ENCODE results near the gene SCRN1. TPM values are rescaled to one million over a fixed set of nuclear protein-coding genes. Genes with fewer than 3 reads are reported as not detected.

The SCRN1 gene
- total and polyA plus RNA-seq, 2 of the 4 experiments (the other 2 are of a cell fraction): 57.1 to 124 TPM

- TF ChIP-seq ELK1 (IDR thresholded peaks at IDR 0.05; ENCODE audit: borderline replicate concordance, low read depth, low read length): no peak
These were observed 48.8 kb upstream of the SCRN1 start (continued) for GRCh38 chr7:30038196-30038980.

GRCh38 chr7:30036220-30036619 is 46.6 kb upstream of the SCRN1 start:
- ATAC-seq (ENCODE audit: low read depth) (no peak), DNase-seq (no peak)
- Histone ChIP-seq H3K9me3 (ENCODE audit: control insufficient read depth, insufficient read depth, low read length) (no peaks in the 10 kb centered on the region), H3K18ac (ENCODE audit: low read depth, low read length) (no peak overlapping the region), H3K27me3 (ENCODE audit: control insufficient read depth, insufficient read depth, low read length) (no peaks in the 10 kb centered on the region), H3K36me3 (ENCODE audit: control insufficient read depth, insufficient read depth, low read length) (no peaks in the 10 kb centered on the region), H3K27ac (ENCODE audit: insufficient read depth, low read length) (no peak overlapping the region), H2AK9ac (replicated peaks; ENCODE audit: low read depth, low read length, poor library complexity) (no peak overlapping the region), H3K9me1 (ENCODE audit: insufficient read depth, low read length) (peaks cover 3% of the 10 kb centered on the region; the same call in 1 of the 2 replicates), H3K4me1 (ENCODE audit: control insufficient read depth, insufficient read depth, low read length) (peaks cover 8% of the 10 kb centered on the region; the same call in 1 of the 2 replicates), H2BK120ac (ENCODE audit: low read depth, low read length) (no peak overlapping the region), H3K56ac (ENCODE audit: extremely low read depth, insufficient read depth, low read length) (no peak overlapping the region), H3K23ac (ENCODE audit: low read depth, low read length) (no peak overlapping the region), H3K9ac (ENCODE audit: low read depth, low read length) (no peak overlapping the region), H2BK5ac (ENCODE audit: low read depth, low read length, poor library complexity, severe bottlenecking) (no peak overlapping the region), H4K5ac (ENCODE audit: low read depth, low read length) (no peak overlapping the region), H4K8ac (ENCODE audit: low read depth in 2 of 2, low read length in 2 of 2) (no peak overlapping the region), H4K91ac (ENCODE audit: insufficient read depth, low read depth, low read length) (no peak overlapping the region), H2BK20ac (ENCODE audit: low read depth, low read length) (no peak overlapping the region), H3K4me2 (ENCODE audit: low read depth, low read length) (no peak overlapping the region), H4K20me1 (ENCODE audit: insufficient read depth, low read length) (peaks cover 18% of the 10 kb centered on the region; the same call in 1 of the 2 replicates), H3K14ac (replicated peaks; ENCODE audit: low read depth, low read length) (no peak overlapping the region), H3K4me3 (ENCODE audit: insufficient read depth, low read depth, low read length) (no peak overlapping the region), H2BK15ac (ENCODE audit: low read depth, low read length) (no peak overlapping the region), H2AFZ (replicated peaks; ENCODE audit: low read length, poor library complexity) (no peak overlapping the region), H3K4ac (ENCODE audit: low read depth, low read length) (no peak overlapping the region), H3K79me1 (ENCODE audit: low read depth in 1 of 2, low read length in 2 of 2) (peaks cover 6 to 52% of the 10 kb centered on the region in 2 experiments; a peak in 3 of 4 replicates), H2AK5ac (ENCODE audit: low read depth, low read length) (no peak overlapping the region)
- in situ Hi-C loops (cut with MboI; ENCODE audit: low sequenced_read_pairs): no loop called here
- 67% methylated on average over 1 of the region's 2 CpGs; no CpG with 5 or more reads in 1 of the 2 experiments for WGBS, 2 experiments (ENCODE audit: extremely low coverage in 2 of 2, insufficient read length in 1 of 2)
- dilution Hi-C loops (cut with HindIII; ENCODE audit: low sequenced_read_pairs, unreplicated experiment): no loop called here
- no TSS peak for BruUV-seq (replicated peaks)
- intact Hi-C loops (cut with micrococcal nuclease): no loop called here
- ChIA-PET POLR2A (ENCODE audit: unreplicated experiment) (interaction anchor here (0.6 kb wide), 1 partner anchor 221 kb away, joined by 3 read pairs; no protein-coding TSS in a partner anchor), CTCF (no interaction called here)
- TF ChIP-seq CEBPB (IDR thresholded peaks at IDR 0.05; ENCODE audit: low read depth, low read length) (no peak), RCOR1 (IDR thresholded peaks at IDR 0.05; ENCODE audit: insufficient replicate concordance, low read length) (no peak), NFE2L2 (IDR thresholded peaks at IDR 0.05; ENCODE audit: low read depth, low read length) (no peak), CHD1 (IDR thresholded peaks at IDR 0.05; ENCODE audit: low read depth, low read length) (no peak), MAZ (IDR thresholded peaks at IDR 0.05; ENCODE audit: borderline replicate concordance, low read depth, low read length) (no peak), MAFK (IDR thresholded peaks at IDR 0.05; ENCODE audit: low read depth, low read length) (no peak), FOS (IDR thresholded peaks at IDR 0.05; ENCODE audit: low read depth, low read length) (no peak), CTCF (conservative IDR thresholded peaks at IDR 0.05; ENCODE audit: low read depth, low read length) (no peak), BHLHE40 (IDR thresholded peaks at IDR 0.05; ENCODE audit: low read depth, low read length) (no peak), POLR2A (IDR thresholded peaks at IDR 0.05; ENCODE audit: low read depth, low read length) (no peak), MXI1 (IDR thresholded peaks at IDR 0.05; ENCODE audit: borderline replicate concordance, low read depth, low read length) (no peak), SMC3 (IDR thresholded peaks at IDR 0.05; ENCODE audit: low read depth, low read length) (no peak), RFX5 (IDR thresholded peaks at IDR 0.05; ENCODE audit: low read depth, low read length) (no peak), RAD21 (IDR thresholded peaks at IDR 0.05; ENCODE audit: low read length) (no peak)

Data from IMR-90 (cell line).